Kidney glomerular epithelial cell (primary cell): ENCODE measurements around the gene POU2F2.

Source experiments
- DNase-seq: peaks from one replicate; lab custom pipeline; 2025; lab: John Stamatoyannopoulos, UW

POU2F2 gene

DNA sequence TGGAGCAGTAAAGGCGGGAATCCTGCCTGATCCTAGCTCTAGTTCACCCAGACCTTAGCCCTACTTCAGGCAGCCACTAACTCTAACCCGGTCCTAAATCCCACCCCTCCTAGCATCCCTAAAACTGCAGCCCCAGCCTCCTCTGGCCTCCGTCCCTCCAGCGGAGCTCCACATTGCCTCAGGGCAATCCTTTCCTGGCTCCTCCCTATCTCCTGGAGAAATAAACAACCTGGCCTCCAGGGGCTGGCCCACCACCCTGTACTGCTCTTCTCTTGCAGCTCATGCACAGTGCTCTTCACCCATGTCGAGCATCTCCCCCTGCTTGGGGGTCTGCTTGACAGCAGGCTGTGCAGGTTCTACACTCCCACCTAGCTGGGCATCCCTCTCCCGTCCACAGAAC lies 6.7 kb downstream of the POU2F2 start:
- no peak for DNase-seq

DNA sequence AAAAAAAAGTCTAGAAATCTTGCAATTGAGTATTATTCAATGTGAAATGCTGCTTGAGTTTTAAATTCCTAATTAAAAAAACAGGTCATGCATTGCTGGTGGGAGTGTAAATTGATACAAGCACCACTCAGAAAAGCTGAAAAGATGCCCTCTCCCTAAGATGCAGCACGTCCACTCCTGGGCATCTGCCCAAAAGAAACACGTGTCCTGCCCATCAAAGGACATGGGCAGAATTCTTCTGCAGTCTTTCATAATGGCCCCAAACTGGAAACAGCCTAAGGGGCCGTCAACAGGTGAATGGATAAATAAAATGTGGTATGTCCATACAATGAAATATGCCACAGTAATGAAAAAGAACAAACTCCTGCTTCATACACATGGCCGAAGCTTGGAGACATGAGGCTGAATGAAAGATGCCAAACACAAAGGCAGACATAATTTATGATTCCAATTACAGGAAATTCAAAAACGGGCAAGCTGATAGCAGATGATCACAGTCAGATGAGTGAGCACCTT lies 7.8 kb downstream of the POU2F2 start:
- DNase-seq, result no peak

DNA sequence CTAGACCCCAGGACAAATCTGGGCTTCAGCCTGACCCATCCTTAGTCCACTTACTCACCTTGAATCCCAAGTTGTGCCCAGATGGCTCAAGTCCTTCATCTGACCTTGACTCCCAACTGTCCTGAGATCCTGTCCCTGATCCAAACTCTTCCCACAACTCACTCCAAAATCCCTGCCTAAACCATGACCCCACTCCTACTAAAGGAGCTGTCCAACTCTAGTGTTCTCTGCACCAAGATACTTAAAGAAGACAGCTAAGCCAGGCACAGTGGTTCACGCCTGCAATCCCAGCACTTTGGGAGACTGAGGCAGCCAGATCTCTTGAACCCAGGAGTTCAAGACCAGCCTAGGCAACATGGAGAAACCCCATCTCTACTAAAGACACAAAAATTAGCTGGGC lies 8.5 kb downstream of the POU2F2 start:
- DNase-seq, result no peak

DNA sequence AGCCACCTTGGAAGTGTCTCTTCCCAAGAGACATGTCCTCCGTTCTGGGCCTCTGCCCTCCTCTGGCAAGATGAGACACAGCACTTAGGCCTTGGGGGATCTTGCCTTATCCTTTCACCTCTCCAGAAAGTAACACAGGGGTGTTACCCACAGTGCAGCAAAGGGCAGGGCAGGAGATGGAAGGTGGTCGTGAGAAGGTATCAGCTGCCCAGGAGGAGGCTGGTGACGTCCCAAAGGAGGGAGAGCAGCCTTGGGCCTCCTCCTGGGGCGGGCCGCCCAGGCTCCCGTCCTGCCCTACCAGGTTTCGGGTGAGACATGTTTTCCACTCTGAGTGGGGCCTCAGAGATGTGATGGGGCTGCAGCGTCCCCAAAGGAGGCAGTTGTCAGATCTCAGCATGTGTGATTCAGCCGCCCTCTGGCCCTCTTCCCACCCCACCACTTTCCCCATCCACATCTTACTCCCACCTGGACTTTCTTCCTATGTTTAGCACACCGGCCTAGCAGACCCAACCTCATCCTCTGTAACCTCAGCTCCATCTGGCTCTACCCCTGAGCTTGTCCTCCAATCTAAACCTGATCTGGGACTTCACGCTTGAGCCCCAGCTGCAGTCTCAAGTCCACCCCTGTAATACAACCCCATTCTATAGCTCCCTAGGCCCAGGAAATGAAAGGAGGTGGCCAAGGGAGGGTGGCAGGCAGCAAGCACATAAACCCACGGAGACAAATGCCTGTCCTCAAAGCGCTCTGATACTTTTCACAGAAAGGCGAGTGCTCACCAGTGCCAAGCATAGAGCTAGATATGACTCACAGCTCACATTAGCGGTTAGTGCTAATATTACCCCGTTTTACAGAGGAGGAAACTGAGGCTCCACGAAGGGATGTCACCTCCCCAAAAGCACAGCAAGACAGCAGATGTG lies 9.3 kb downstream of the POU2F2 start:
- no peak for DNase-seq

DNA sequence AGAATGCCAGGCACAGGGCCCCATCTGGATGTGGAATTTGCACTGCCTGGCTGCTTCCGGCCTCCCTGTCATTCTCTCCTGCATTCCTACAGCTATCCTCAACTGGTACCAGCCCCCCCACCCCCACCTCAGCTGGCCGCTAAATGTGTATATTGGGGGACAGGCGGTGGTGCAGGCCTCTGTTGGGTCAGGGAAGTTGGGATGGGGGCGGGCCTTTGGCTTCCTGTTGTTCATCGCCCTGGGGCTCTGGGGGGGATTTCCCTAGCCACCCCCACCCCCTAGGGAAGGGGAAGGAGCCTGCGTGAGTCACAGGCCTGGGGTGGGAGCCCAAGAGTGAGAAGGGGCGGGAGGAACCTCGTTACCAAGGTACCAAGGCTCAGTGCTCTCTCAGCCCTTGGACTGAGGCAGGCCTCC lies 10.6 kb downstream of the POU2F2 start:
- DNase-seq, result peak; percentile 91

DNA sequence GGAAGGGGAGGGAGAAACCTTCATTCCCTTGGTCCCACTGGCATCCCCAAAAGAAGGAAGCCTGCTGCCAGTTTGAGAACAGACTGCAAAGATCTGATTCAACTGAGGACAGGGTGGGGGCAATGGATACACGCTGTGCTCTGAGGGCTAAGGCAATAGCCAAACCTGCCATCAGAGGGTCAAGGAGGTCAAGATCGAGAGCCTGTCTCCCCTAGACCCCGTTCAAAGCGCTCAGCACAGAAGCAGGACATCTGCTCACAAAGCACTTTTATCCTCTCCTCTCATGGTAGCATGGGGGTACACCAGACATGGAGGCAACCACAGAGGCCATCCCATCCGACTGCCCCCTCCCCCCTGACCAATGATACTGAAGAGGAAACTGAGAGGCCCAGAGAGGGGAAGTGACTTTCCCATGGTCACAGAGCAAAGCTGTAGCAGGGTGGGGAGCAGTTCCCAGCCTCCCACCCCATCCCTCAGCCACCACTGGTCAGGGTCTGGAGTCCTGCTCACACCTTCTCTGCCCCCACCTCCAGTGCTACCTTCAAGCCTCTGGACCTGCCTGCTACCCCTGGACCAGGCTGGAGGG lies 11.1 kb downstream of the POU2F2 start:
- no peak for DNase-seq

DNA sequence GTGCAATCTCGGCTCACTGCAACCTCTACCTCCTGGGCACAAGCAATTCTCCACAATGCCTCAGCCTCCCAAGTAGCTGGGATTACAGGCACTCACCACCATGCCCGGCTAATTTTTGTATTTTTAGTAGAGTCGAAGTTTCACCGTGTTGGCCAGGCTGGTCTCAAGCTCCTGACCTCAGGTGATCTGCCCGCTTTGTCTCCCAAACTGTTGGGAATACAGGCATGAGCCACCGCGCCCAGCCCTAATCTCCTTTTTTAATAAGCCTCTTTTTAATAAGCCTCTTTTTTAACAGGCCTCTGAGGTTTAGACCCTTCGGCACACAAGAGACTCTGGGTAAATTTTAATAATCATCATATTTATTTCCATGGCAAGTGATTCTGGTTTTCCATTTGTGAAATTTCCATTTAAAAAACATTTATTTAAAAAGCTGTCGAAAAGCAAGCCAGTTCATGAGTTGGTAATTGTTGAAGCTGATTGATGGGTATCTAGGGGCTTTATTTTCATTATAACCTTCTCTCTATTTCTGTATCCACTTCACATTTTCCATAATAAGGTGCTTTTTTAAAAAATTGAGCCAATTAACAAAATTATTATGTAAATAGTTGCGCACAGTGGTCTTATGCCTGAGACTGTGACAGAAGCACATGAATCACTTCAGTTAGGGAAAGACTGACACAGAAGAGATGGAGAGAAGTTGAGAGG lies 11.8 kb downstream of the POU2F2 start:
- DNase-seq, result no peak

DNA sequence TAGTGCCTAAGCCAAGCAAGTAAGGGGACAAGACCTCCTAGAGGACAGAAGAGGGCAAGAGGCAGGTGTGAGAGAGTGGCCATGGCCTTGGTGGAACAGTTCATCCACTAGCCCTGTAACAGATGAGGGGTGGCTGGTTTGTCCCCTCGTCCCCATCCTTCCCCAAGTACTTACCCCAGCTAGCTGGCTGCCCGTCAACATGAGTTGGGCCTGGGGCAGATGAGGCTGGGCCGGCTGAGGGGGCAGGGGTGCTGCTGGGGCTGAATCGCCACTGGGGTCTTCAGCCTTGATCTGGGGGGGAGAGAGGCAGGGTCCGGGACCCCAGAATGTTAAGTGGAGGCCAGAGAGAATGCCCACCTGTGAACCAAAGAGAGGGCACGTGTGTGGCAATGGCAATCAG lies 15.2 kb downstream of the POU2F2 start:
- DNase-seq, result no peak

DNA sequence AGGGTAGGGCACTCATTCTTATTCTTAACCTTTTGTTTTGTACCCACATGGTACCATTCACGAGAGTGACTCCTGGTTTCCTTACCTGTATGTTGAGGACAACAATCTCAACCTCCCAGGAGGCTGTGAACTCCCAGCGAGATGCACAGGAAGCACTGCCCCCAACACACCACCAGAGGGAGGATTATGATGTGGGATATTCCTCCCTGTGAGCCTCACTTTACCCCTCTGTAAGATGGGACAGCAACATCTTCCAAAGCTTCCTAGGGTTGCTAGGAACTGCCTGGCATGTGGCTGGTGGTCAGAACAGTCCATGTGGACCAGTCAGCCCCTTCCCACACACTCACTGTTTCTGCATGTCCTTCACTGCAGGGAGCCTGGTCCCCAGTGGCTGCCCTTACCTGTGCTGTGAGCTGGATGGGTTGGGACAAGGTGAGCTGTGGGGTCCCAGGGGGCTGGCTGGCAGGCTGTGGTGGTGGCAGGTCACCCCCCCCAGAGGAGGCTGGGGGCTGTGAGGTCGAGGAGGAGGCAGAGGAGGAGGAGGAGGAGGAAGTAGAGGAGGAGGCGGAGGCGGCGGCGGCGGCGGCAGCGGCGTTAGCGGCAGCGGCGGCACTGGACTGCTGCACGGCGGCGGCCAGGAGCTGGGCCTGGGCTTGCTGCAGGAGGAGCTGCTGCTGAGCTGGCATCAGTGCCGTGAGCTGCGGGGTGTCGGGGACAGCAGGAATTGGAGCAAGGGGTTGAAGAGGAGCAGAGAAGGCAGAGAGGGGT lies 15.8 kb downstream of the POU2F2 start:
- DNase-seq, result no peak

DNA sequence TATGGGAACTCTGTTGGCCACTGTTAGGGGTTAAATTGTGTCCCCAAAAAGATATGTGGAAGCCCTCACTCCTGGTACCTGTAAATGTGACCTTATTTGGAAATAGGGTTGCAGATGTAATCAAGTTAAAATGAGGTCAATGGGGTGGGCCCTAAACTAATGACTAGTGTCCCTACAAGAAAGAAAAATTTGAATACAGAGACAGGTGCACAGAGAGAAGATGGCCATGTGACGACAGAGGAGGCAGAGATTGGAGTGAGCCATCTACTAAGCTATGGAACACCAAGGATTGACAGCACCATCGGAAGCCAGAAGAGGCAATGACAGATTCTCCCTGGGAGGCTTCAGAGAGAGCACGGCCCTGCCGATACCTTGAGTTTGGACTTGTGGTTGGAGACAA lies 16.5 kb downstream of the POU2F2 start:
- DNase-seq, result no peak

DNA sequence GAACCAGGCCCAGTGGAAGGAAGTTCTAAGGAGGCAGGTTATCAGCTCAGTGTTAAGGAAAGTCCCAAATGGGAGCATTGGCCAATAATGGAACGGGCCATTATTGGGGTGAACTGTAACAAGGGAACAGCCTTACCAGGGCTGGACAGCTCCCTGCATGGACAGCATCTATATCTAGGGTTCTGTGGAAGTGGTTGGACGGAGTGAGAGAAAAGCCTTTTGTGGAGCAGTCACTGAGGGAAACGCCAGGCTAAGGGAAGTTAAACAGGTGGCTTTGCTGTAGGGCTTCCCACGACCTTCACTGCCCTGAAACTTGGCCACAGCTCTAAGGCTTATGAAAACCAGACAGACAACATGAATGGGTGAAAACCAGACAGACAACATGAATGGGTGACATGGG lies 17.0 kb downstream of the POU2F2 start:
- no peak for DNase-seq

DNA sequence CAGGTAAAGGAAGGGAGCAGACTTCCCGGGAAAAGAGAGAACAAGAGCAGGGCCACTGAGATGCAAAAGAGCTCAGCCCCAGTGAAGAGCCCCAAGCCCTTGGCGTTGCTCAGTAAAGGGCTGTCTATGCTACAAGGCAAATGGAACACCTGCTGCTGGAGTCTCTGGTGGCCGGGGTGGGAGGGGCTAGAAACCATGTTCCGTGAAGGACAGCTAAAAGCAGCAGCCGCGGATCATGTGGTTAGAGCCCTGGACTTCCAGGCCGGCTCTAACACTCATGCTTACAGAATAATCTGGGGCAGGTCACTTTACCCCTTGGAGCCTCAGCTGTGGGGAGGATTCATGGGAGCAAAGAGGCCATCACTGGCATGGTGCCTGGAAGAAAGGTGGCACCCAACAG lies 17.8 kb downstream of the POU2F2 start:
- no peak for DNase-seq

DNA sequence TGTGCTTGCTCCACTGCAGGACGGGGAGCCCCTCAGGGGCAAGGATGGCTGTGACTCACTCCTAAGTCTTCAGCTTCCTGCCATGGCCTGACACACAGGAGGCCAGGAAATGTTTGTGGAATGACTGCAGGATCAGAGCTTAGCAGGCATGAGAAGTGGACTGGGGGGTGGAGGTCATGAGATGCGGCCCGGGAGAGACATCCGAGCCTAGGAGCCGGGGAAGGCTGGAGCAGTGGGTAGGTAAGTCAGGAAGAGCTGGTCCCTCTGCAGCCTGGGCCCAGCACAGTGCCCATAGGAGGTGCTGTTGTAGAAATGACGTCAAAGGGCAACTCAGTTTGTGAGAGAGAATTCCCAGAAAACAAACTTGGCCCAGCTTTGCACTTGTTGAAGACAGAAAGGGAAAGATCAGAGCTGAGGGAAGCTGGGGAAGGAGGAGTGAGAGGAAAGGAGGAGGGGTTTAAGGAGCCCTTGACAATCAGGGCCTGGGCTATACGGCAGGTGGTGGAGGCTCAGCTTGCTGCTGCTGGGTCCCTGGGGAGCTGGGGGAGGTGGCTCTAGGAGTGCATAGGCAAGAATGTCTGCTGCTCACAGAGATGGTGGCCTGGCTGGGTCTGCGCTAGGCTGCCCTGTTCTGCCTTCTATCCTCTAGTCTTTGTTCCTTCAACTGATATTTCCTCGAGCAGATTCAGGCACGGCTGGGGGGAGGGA lies 18.5 kb downstream of the POU2F2 start:
- peak; percentile 77 for DNase-seq

DNA sequence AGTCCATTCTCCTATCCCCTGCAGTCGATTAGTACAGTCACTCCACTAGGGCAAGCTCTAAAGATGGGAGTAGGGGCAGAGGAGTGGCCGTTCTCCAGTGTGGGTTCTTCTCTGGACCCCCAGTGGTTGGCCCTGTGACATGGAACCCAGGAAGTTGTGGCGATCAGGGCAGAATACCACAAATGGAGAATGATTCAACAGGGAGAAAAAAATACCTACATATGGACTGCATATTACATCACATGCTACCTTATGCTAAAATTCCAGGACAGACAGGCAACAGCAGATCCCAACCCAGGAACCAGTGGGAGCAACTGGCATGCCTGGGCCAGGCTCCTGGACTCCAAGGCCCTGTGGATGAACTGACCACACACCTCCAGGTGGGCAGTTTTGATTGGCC lies 20.4 kb downstream of the POU2F2 start:
- DNase-seq, result peak; percentile 10

DNA sequence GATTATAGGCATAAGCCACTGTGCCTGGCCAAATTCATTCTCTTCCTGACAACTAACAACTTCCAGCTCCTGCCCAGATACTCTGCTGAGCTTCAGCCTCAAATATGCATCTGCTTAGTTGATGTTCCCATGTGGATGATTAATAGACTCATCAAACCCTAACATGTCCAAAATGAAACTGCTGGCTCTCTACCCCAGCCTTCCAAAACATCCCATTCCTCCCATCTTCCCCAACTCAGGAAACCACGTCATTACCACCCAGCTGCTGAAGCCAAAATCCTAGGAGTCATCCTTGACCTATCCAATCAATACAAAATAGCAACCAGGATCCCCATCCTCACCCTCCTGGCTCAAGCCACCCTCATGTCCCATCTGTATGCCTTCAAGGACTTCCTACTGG lies 20.9 kb downstream of the POU2F2 start:
- no peak for DNase-seq

DNA sequence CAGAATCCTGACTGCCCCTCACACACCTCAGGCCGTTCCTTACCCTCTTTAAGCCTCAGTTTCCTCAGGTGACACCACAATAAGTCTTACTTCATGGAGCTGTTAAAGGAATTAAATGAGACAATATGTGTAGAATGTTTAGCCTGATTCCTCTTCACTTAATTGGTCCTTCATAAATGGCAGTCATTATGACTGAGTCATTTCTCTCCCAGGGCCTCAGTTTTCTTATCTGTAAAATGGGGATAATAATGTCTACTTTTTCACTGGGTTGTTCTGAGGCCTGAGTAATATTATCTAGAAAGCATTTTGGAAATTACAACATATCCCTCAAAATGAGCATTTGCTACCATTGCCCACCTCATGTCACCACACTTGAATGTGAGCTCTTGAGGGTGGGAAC lies 21.6 kb downstream of the POU2F2 start:
- DNase-seq, result no peak

DNA sequence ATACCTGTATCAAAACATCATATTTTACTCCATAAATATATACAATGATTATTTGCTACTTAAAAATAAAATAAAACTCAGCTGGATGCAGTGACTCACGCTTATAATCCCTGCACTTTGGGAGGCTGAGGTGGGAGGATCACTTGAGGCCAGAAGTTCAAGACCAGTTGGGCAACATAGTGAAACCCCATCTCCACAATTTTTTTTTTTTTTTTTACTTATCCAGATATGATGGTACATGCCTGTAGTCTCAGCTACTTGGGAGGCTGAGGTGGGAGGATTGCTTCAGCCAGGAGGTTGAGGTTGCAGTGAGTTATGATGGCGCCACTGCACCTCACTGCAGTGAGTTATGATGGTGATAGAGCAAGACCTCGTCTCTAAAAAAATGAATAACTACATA lies 22.4 kb downstream of the POU2F2 start:
- no peak for DNase-seq

DNA sequence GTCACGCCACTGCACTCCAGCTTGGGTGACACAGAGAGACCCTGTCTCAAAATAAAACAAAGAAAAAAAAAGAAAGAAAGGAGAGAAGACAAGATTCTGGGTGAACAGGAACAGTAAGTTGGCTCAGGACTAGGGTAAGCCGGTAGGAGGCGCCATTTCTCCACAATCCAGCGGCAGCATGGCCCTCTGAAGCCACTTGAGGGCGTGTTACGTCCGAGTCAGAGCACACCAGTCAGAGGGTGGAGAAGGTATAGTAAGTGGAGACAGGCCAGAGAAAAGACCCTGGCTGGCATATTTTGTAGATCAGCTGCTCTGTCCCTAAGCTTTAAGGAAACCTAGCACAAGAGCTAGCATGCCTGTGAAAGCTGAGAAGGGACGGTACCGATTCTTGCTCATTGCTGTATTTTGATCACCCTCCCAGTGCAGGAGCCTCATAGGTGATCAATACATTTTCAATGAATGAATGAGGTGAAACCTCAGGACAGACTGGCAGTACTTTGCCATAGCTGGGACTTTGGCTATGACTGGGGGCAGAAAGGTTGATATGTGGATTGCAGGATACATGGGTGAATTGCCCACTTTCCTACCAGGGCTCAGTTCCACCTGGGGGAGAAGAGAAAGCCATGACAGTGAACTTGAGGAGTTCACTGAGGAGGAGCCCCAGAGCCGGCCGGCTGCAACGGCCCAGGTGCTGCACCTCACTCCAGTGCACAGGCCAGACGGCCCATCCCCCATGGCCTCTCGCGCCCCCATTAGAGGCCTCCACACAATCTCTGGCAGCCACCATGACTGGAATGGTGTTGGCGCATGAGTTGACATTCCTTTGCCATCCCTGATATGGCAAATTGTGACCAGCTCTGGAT lies 23.5 kb downstream of the POU2F2 start:
- peak; percentile 81 for DNase-seq

DNA sequence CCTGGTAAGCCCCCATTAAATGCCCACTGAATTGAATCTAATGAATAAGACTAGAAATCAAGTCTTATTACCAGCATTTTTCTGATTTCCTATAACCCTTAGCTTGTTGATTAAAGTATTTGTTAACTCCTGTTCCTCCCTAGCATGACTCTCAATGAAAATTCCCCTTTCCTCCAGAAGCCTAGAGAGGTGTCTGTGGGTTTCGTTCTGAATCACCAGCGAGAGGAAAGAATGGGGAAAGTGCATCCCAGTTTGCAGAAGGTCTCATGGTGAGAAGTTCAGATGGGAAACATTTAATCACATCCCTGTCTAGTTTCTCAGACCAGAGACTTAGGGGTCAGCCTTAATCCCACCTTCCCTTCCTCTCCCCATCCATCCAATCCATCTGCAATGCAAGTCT lies 26.9 kb downstream of the POU2F2 start:
- no peak for DNase-seq

DNA sequence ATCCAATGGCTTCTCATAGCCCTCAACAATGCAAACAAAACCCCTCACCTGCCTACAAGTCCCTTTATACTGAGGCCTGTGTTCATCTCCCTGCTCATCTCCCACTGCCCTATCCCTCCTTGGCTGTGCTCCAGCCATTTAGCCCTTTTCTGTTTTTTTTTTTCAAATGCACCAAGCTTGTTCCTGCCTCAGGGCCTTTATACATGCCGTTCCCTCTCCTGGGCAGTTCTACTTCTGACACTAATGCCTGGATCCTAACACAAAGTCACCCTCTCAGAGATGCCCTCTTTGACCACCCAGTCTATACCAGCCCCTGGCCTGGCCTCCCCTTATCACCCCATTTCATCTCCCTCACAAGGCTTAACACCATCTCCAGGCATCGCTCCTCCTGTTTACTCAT lies 29.4 kb downstream of the POU2F2 start:
- DNase-seq, result no peak
